GM20000 (cell line): ENCODE results near the gene OS9.

Experiments
- DNase-seq: peaks from one replicate; pipeline ENCODE4 v3.0.0; 2012; ENCODE audit warnings: low spot score
- CTCF ChIP-seq: IDR thresholded peaks from 2 replicates; pipeline ENCODE4 v1.5.1; 2012; ENCODE audit warnings: mild to moderate bottlenecking, control low read depth; ENCODE audit errors: extremely low read depth, missing control alignments

Gene OS9

GRCh38 chr12:57733928-57734327 is 40.0 kb downstream of the OS9 start:
- no peak for TF ChIP-seq CTCF

GRCh38 chr12:57734591-57734990 is 40.7 kb downstream of the OS9 start:
- no peak for DNase-seq
- no peak for TF ChIP-seq CTCF

More at GRCh38 chr12:57733928-57734327, 40.0 kb downstream of the OS9 start:
- DNase-seq, result no peak

- DNase-seq, result no peak
- no peak for TF ChIP-seq CTCF
Observed at GRCh38 chr12:57735198-57735855, 41.4 kb downstream of the OS9 start.

GRCh38 chr12:57735952-57736740 is 42.2 kb downstream of the OS9 start:
- no peak for DNase-seq

GRCh38 chr12:57736741-57737466 is 43.0 kb downstream of the OS9 start:
- DNase-seq, result no peak
- no peak for TF ChIP-seq CTCF

More at GRCh38 chr12:57735952-57736740, 42.2 kb downstream of the OS9 start:
- TF ChIP-seq CTCF, result no peak

GRCh38 chr12:57737467-57738460 is 43.8 kb downstream of the OS9 start:
- peak; percentile 26 for DNase-seq
- no peak for TF ChIP-seq CTCF
